GM12872 (cell line): ENCODE results near the gene CDKN2B-AS1.

Experiments
- CTCF ChIP-seq: IDR thresholded peaks from 3 replicates; pipeline ENCODE4 v1.5.1; 2011; ENCODE audit warnings: low read depth, mild to moderate bottlenecking, low read length, moderate library complexity; ENCODE audit not compliant: insufficient read depth

CDKN2B-AS1 gene

GRCh38 chr9:21984101-21984500 lies 10.5 kb upstream of the CDKN2B-AS1 start:
- TF ChIP-seq CTCF, result no peak

GRCh38 chr9:21985964-21986667 lies 8.5 kb upstream of the CDKN2B-AS1 start:
- no peak for TF ChIP-seq CTCF

- no peak for TF ChIP-seq CTCF
Measured at GRCh38 chr9:21988056-21988990, 6.3 kb upstream of the CDKN2B-AS1 start.

- TF ChIP-seq CTCF, result no peak
Measured at GRCh38 chr9:21989440-21990189, 5.0 kb upstream of the CDKN2B-AS1 start.

GRCh38 chr9:21991072-21991959 lies 3.3 kb upstream of the CDKN2B-AS1 start:
- no peak for TF ChIP-seq CTCF

GRCh38 chr9:21993007-21993406 lies 1.6 kb upstream of the CDKN2B-AS1 start:
- no peak for TF ChIP-seq CTCF
